Mesenchymal stem cell (in vitro differentiated cells and primary cell): ENCODE data around the gene OXLD1.

Source experiments
- DNase-seq: peaks from one replicate; pipeline ENCODE4 v3.0.0-alpha.2; 2013
- H2AFZ ChIP-seq: one replicate; pipeline ENCODE4 v1.6.1; 2013; ENCODE audit warnings: low read depth, mild to moderate bottlenecking, control low read depth, inconsistent platforms, low read length, moderate library complexity
- H2AK5ac ChIP-seq: 2 replicates; pipeline ENCODE4 v1.6.1; 2013; ENCODE audit warnings: low read length, moderate library complexity, mild to moderate bottlenecking, inconsistent platforms; ENCODE audit not compliant: severe bottlenecking
- H2BK120ac ChIP-seq: one replicate; pipeline ENCODE4 v1.6.1; 2013; ENCODE audit warnings: low read depth, mild to moderate bottlenecking, inconsistent platforms, low read length, moderate library complexity
- H2BK12ac ChIP-seq, 2 experiments: one replicate each; pipeline ENCODE4 v1.6.1; 2013; ENCODE audit warnings: inconsistent platforms in 2 of 2, low read length in 2 of 2, mild to moderate bottlenecking in 2 of 2, moderate library complexity in 2 of 2, control low read depth in 1 of 2
- H2BK15ac ChIP-seq: one replicate; pipeline ENCODE4 v1.6.1; 2013; ENCODE audit warnings: mild to moderate bottlenecking, low read depth, inconsistent platforms; ENCODE audit not compliant: poor library complexity, severe bottlenecking
- H2BK5ac ChIP-seq: 2 replicates; pipeline ENCODE4 v1.6.1; 2013; ENCODE audit warnings: low read depth, mild to moderate bottlenecking, low read length, control low read depth, inconsistent platforms; ENCODE audit not compliant: poor library complexity, severe bottlenecking
- H3K14ac ChIP-seq, 2 experiments: one replicate each; pipeline ENCODE4 v1.6.1; 2013; ENCODE audit warnings: inconsistent platforms in 2 of 2, low read length in 2 of 2, control low read depth in 1 of 2, mild to moderate bottlenecking in 1 of 2, moderate library complexity in 1 of 2
- H3K18ac ChIP-seq, 2 experiments: one replicate each; pipeline ENCODE4 v1.6.1; 2013; ENCODE audit warnings: inconsistent platforms in 2 of 2, low read length in 2 of 2, control low read depth in 1 of 2, low read depth in 1 of 2, mild to moderate bottlenecking in 1 of 2
- H3K23ac ChIP-seq, 2 experiments: one replicate each; pipeline ENCODE4 v1.6.1; 2013; ENCODE audit warnings: inconsistent platforms in 2 of 2, low read length in 2 of 2, mild to moderate bottlenecking in 2 of 2, moderate library complexity in 2 of 2, control low read depth in 1 of 2
- H3K27ac ChIP-seq: 2 replicates; pipeline ENCODE4 v1.5.1; 2013; ENCODE audit warnings: mild to moderate bottlenecking, moderate library complexity, low read length, control low read depth, inconsistent platforms; ENCODE audit not compliant: poor library complexity, severe bottlenecking
- H3K27me3 ChIP-seq, 2 experiments: 2 replicates each; pipeline versions ENCODE4 v1.6.1 to v1.7.0; 2013; ENCODE audit warnings: low read length in 2 of 2, mild to moderate bottlenecking in 2 of 2, moderate library complexity in 2 of 2, control low read depth in 1 of 2, inconsistent platforms in 1 of 2; ENCODE audit not compliant: control insufficient read depth in 1 of 2, insufficient read depth in 1 of 2
- H3K36me3 ChIP-seq, 2 experiments: 2 replicates each; pipeline versions ENCODE4 v1.6.1 to v1.7.0; 2013; ENCODE audit warnings: low read length in 2 of 2, control low read depth in 1 of 2, inconsistent platforms in 1 of 2, low read depth in 1 of 2, mild to moderate bottlenecking in 1 of 2; ENCODE audit not compliant: insufficient read depth in 2 of 2, control insufficient read depth in 1 of 2
- H3K4ac ChIP-seq, 2 experiments: one replicate each; pipeline ENCODE4 v1.6.1; 2013; ENCODE audit warnings: inconsistent platforms in 2 of 2, low read length in 2 of 2, mild to moderate bottlenecking in 2 of 2, moderate library complexity in 2 of 2, control low read depth in 1 of 2, low read depth in 1 of 2
- H3K4me1 ChIP-seq: 2 replicates; pipeline ENCODE4 v1.6.1; 2013; ENCODE audit warnings: low read depth, low read length, control low read depth; ENCODE audit not compliant: control insufficient read depth, insufficient read depth
- H3K4me2 ChIP-seq: 2 replicates; pipeline ENCODE4 v1.6.1; 2013; ENCODE audit warnings: low read length, mild to moderate bottlenecking, inconsistent platforms; ENCODE audit not compliant: poor library complexity, severe bottlenecking
- H3K4me3 ChIP-seq, 2 experiments: 2 replicates each; pipeline versions ENCODE4 v1.5.1 to v1.7.0; 2013; ENCODE audit warnings: low read length in 2 of 2, mild to moderate bottlenecking in 2 of 2, control low read depth in 1 of 2, low read depth in 1 of 2; ENCODE audit not compliant: insufficient read depth in 1 of 2
- H3K79me1 ChIP-seq: replicated peaks from 2 replicates; pipeline ENCODE4 v1.6.1; 2013; ENCODE audit warnings: mild to moderate bottlenecking, control low read depth, low read length, inconsistent platforms; ENCODE audit not compliant: poor library complexity, severe bottlenecking
- H3K9ac ChIP-seq: 2 replicates; pipeline ENCODE4 v1.7.0; 2013; ENCODE audit warnings: mild to moderate bottlenecking, low read length, moderate library complexity
- H3K9me3 ChIP-seq: 2 replicates; pipeline ENCODE4 v1.7.0; 2013; ENCODE audit warnings: mild to moderate bottlenecking, low read length; ENCODE audit not compliant: control insufficient read depth
- H4K8ac ChIP-seq: one replicate; pipeline ENCODE4 v1.6.1; 2013; ENCODE audit warnings: inconsistent platforms, mild to moderate bottlenecking, low read length, moderate library complexity
- H4K91ac ChIP-seq: one replicate; pipeline ENCODE4 v1.6.1; 2013; ENCODE audit warnings: mild to moderate bottlenecking, low read length, inconsistent platforms
- WGBS: methylation state at CpG from one replicate; pipeline ENCODE4 v1.1.7; 2013; ENCODE audit warnings: mixed read lengths; 5-methylcytosine and 5-hydroxymethylcytosine counted together

OXLD1 gene

GRCh38 chr17:81682565-81683207 is 16.3 kb upstream of the OXLD1 start:
- Histone ChIP-seq H2BK15ac (no peak overlapping the region), H2AFZ (no peak overlapping the region), H3K27me3 (no peaks in the 10 kb centered on the region), H2BK12ac (no peak overlapping the region), H2AK5ac (peak overlapping the region; percentile 50), H3K4me2 (peak overlapping the region; percentile 69), H3K4me1 (peaks cover 40% of the 10 kb centered on the region), H4K91ac (peak overlapping the region; percentile 54), H3K27ac (peak overlapping the region; percentile 85), H3K9ac (peak overlapping the region; percentile 92), H3K23ac (no peak overlapping the region), H3K79me1 (peaks cover 10% of the 10 kb centered on the region), H3K4ac (peak overlapping the region in 1 of 2 experiments; percentile 92), H3K14ac (no peak overlapping the region), H3K4me3 (peak overlapping the region; percentile 85 to 89), H3K9me3 (no peaks in the 10 kb centered on the region), H2BK120ac (no peak overlapping the region), H4K8ac (peak overlapping the region; percentile 81), H3K18ac (peak overlapping the region in 1 of 2 experiments; percentile 66), H2BK5ac (peak overlapping the region; percentile 87), H3K36me3 (peaks cover 31 to 40% of the 10 kb centered on the region in 2 experiments)
- peak; percentile 50 for DNase-seq
- whole genome bisulfite sequencing = 43% methylated on average over 19 of the region's 19 CpGs

- peak overlapping the region; percentile 85 for H3K27ac ChIP-seq
- H3K79me1 ChIP-seq = peaks cover 8% of the 10 kb centered on the region
- H2BK15ac ChIP-seq = no peak overlapping the region
- no peak overlapping the region for H3K4ac ChIP-seq
- DNase-seq = no peak
- H2BK5ac ChIP-seq = no peak overlapping the region
- peak overlapping the region; percentile 29 for H3K4me2 ChIP-seq
- peaks cover 44% of the 10 kb centered on the region for H3K4me1 ChIP-seq
- H3K23ac ChIP-seq = no peak overlapping the region
- H3K9ac ChIP-seq = peak overlapping the region; percentile 92
- H4K91ac ChIP-seq = no peak overlapping the region
- H2AFZ ChIP-seq = no peak overlapping the region
- no peak overlapping the region for H4K8ac ChIP-seq
- no peak overlapping the region for H2BK12ac ChIP-seq
- no peak overlapping the region for H3K18ac ChIP-seq
- WGBS = 97% methylated on average over 17 of the region's 17 CpGs
- no peaks in the 10 kb centered on the region for H3K9me3 ChIP-seq
- no peak overlapping the region for H2BK120ac ChIP-seq
- H3K36me3 ChIP-seq = peaks cover 25 to 30% of the 10 kb centered on the region in 2 experiments
- no peak overlapping the region for H2AK5ac ChIP-seq
- no peak overlapping the region for H3K14ac ChIP-seq
- no peaks in the 10 kb centered on the region for H3K27me3 ChIP-seq
- peak overlapping the region in 1 of 2 experiments; percentile 89 for H3K4me3 ChIP-seq
Measured at GRCh38 chr17:81681672-81682071, 15.3 kb upstream of the OXLD1 start.

- DNase-seq = no peak
- Histone ChIP-seq H2BK12ac (no peak overlapping the region), H3K4me1 (peaks cover 43% of the 10 kb centered on the region), H2AFZ (no peak overlapping the region), H3K9ac (no peak overlapping the region), H4K91ac (no peak overlapping the region), H3K4me2 (no peak overlapping the region), H3K4ac (no peak overlapping the region), H4K8ac (no peak overlapping the region), H2AK5ac (peak overlapping the region; percentile 14), H3K36me3 (peaks cover 17 to 21% of the 10 kb centered on the region in 2 experiments), H3K79me1 (peaks cover 10% of the 10 kb centered on the region), H2BK15ac (no peak overlapping the region), H3K14ac (no peak overlapping the region), H3K18ac (no peak overlapping the region), H3K27me3 (no peaks in the 10 kb centered on the region), H3K4me3 (no peak overlapping the region), H3K9me3 (no peaks in the 10 kb centered on the region), H2BK5ac (no peak overlapping the region), H2BK120ac (no peak overlapping the region), H3K27ac (no peak overlapping the region), H3K23ac (no peak overlapping the region)
- WGBS = 94% methylated on average over 11 of the region's 11 CpGs
Measured at GRCh38 chr17:81680150-81680549, 13.7 kb upstream of the OXLD1 start.

GRCh38 chr17:81676906-81677305 is 10.5 kb upstream of the OXLD1 start:
- no peak overlapping the region for H3K27ac ChIP-seq
- no peak overlapping the region for H3K4me2 ChIP-seq
- H3K27me3 ChIP-seq = no peaks in the 10 kb centered on the region
- peak overlapping the region; percentile 54 for H2AK5ac ChIP-seq
- peaks cover 45 to 50% of the 10 kb centered on the region in 2 experiments for H3K36me3 ChIP-seq
- H3K4me1 ChIP-seq = peaks cover 31% of the 10 kb centered on the region
- no peak overlapping the region for H2BK120ac ChIP-seq
- no peak overlapping the region for H2BK15ac ChIP-seq
- H2BK5ac ChIP-seq = no peak overlapping the region
- 96% methylated on average over 17 of the region's 17 CpGs for WGBS
- no peak overlapping the region for H2AFZ ChIP-seq
- H3K14ac ChIP-seq = no peak overlapping the region
- H3K23ac ChIP-seq = no peak overlapping the region
- H2BK12ac ChIP-seq = no peak overlapping the region
- H4K91ac ChIP-seq = no peak overlapping the region
- H3K18ac ChIP-seq = no peak overlapping the region
- H3K9me3 ChIP-seq = no peaks in the 10 kb centered on the region
- H3K4me3 ChIP-seq = no peak overlapping the region
- no peak overlapping the region for H3K4ac ChIP-seq
- H3K9ac ChIP-seq = no peak overlapping the region
- H3K79me1 ChIP-seq = peaks cover 27% of the 10 kb centered on the region
- no peak overlapping the region for H4K8ac ChIP-seq
- DNase-seq = no peak
